H1 (cell line): ENCODE results near the gene HIVEP3. TPM values are rescaled to one million over a fixed set of nuclear protein-coding genes. Genes with fewer than 3 reads are reported as not detected.

Experiments used
- EZH2 ChIP-seq: fragments of 200-600 bp; sonication (generic); IDR thresholded peaks from 2 replicates; pipeline ENCODE4 v1.7.1; 2012; ENCODE audit warnings: low read depth, mild to moderate bottlenecking, moderate library complexity, low read length, inconsistent platforms; ENCODE audit not compliant: severe bottlenecking
- ZNF274 ChIP-seq: IDR thresholded peaks from 2 replicates; pipeline ENCODE4 v1.7.0; 2012; ENCODE audit warnings: low read length, borderline replicate concordance; ENCODE audit errors: extremely low read depth
- polyA plus RNA-seq, 7 experiments: library from polyadenylated mRNA; depleted of rRNA in 3 of 7; stranded (reverse) in 5 of 7; unstranded in 2 of 7; fragments of >200 nt in 5 of 7; fragments of 200-250 nt in 2 of 7; gene quantifications; 1 replicate in 5 of 7; 2 replicates in 1 of 7; 4 replicates in 1 of 7; pipeline versions ENCODE4 v1.2.1 to v1.2.3, GENCODE V29; 2011 to 2013; ENCODE audit warnings: missing spikeins in 2 of 7, mixed read lengths in 2 of 7
- total RNA-seq: library from RNA; stranded (reverse); fragmentation: NEBNext Ultra II Directional; extraction: Animal tissue kit (Norgen Biotek cat#: 25700); gene quantifications from 2 replicates; pipeline ENCODE4 v1.2.1, GENCODE V29; 2021

HIVEP3 gene
- total and polyA plus RNA-seq, 2 of the 8 experiments (the other 6 are each of a cell fraction or from before 2014, with no cell fraction given): 0.24 to 0.69 TPM

- no peak for TF ChIP-seq EZH2
- no peak for TF ChIP-seq ZNF274
Measured at GRCh38 chr1:41665962-41666917, 252.5 kb downstream of the HIVEP3 start (continued).
